ENCODE data around the gene PAX6. TPM values are rescaled to one million over a fixed set of nuclear protein-coding genes. Genes with fewer than 3 reads are reported as not detected.

Gene PAX6
- total and polyA plus RNA-seq, 2 of the 4 experiments (the other 2 are of a cell fraction), result not detected

- H3K9ac ChIP-seq (ENCODE audit: low read depth, low read length), result no peak overlapping the region
- DNase-seq (no peak), ATAC-seq (ENCODE audit: low read depth) (no peak)
- no peak overlapping the region for H4K8ac ChIP-seq (ENCODE audit: low read depth in 2 of 2, low read length in 2 of 2)
- H3K36me3 ChIP-seq (ENCODE audit: control insufficient read depth, insufficient read depth, low read length), result no peaks in the 10 kb centered on the region
- in situ Hi-C loops (cut with MboI; ENCODE audit: low sequenced_read_pairs), result no loop called here
- H4K91ac ChIP-seq (ENCODE audit: insufficient read depth, low read depth, low read length), result no peak overlapping the region
- no peak overlapping the region for H3K4ac ChIP-seq (ENCODE audit: low read depth, low read length)
- WGBS, 2 experiments (ENCODE audit: extremely low coverage in 2 of 2, insufficient read length in 1 of 2), result no CpG with 5 or more reads among the region's 9 CpGs
- no peak overlapping the region for H3K27ac ChIP-seq (ENCODE audit: insufficient read depth, low read length)
- TF ChIP-seq RCOR1 (IDR thresholded peaks at IDR 0.05; ENCODE audit: insufficient replicate concordance, low read length) (no peak), CHD1 (IDR thresholded peaks at IDR 0.05; ENCODE audit: low read depth, low read length) (no peak), MAZ (IDR thresholded peaks at IDR 0.05; ENCODE audit: borderline replicate concordance, low read depth, low read length) (no peak), RFX5 (IDR thresholded peaks at IDR 0.05; ENCODE audit: low read depth, low read length) (no peak), CEBPB (IDR thresholded peaks at IDR 0.05; ENCODE audit: low read depth, low read length) (no peak), FOS (IDR thresholded peaks at IDR 0.05; ENCODE audit: low read depth, low read length) (no peak), NFE2L2 (IDR thresholded peaks at IDR 0.05; ENCODE audit: low read depth, low read length) (no peak), MXI1 (IDR thresholded peaks at IDR 0.05; ENCODE audit: borderline replicate concordance, low read depth, low read length) (no peak)
- dilution Hi-C loops (cut with HindIII; ENCODE audit: low sequenced_read_pairs, unreplicated experiment), result no loop called here
- no peak overlapping the region for H3K4me3 ChIP-seq (ENCODE audit: insufficient read depth, low read depth, low read length)
- peaks cover 4% of the 10 kb centered on the region; the same call in 1 of the 2 replicates for H3K9me1 ChIP-seq (ENCODE audit: insufficient read depth, low read length)
- H2AK5ac ChIP-seq (ENCODE audit: low read depth, low read length), result no peak overlapping the region
- peaks cover 40% of the 10 kb centered on the region for H3K9me3 ChIP-seq (ENCODE audit: control insufficient read depth, insufficient read depth, low read length)
- H3K4me2 ChIP-seq (ENCODE audit: low read depth, low read length), result no peak overlapping the region
- no peak overlapping the region for H3K23ac ChIP-seq (ENCODE audit: low read depth, low read length)
- H4K5ac ChIP-seq (ENCODE audit: low read depth, low read length), result no peak overlapping the region
- H3K4me1 ChIP-seq (ENCODE audit: control insufficient read depth, insufficient read depth, low read length), result peaks cover 3% of the 10 kb centered on the region; the same call in 1 of the 2 replicates
- ChIA-PET POLR2A (ENCODE audit: unreplicated experiment) (no interaction called here), CTCF (no interaction called here)
- no TSS peak for BruUV-seq (replicated peaks)
- no peak overlapping the region for H2AFZ ChIP-seq (replicated peaks; ENCODE audit: low read length, poor library complexity)
- no peak overlapping the region for H3K56ac ChIP-seq (ENCODE audit: extremely low read depth, insufficient read depth, low read length)
- no peak overlapping the region for H2BK5ac ChIP-seq (ENCODE audit: low read depth, low read length, poor library complexity, severe bottlenecking)
- no peaks in the 10 kb centered on the region; the same call in 1 of the 2 replicates for H4K20me1 ChIP-seq (ENCODE audit: insufficient read depth, low read length)
- no peak overlapping the region for H2BK120ac ChIP-seq (ENCODE audit: low read depth, low read length)
- no peak overlapping the region for H3K14ac ChIP-seq (replicated peaks; ENCODE audit: low read depth, low read length)
- H2BK15ac ChIP-seq (ENCODE audit: low read depth, low read length), result no peak overlapping the region
- H3K79me1 ChIP-seq (ENCODE audit: low read depth in 1 of 2, low read length in 2 of 2), result no peaks in the 10 kb centered on the region
- intact Hi-C loops (cut with micrococcal nuclease), result no loop called here
- H3K27me3 ChIP-seq (ENCODE audit: control insufficient read depth, insufficient read depth, low read length), result peaks cover 94% of the 10 kb centered on the region
- no peak overlapping the region for H3K18ac ChIP-seq (ENCODE audit: low read depth, low read length)
- H2AK9ac ChIP-seq (replicated peaks; ENCODE audit: low read depth, low read length, poor library complexity), result no peak overlapping the region
- no peak overlapping the region for H2BK20ac ChIP-seq (ENCODE audit: low read depth, low read length)
Measured at GRCh38 chr11:31801298-31801702, 9.8 kb downstream of the PAX6 start.

Data from IMR-90 (cell line).